Stimulated activated CD4-positive, alpha-beta T cell treated with anti-CD3 and anti-CD28 coated beads, Interleukin-12 subunit alpha, Interleukin-12 subunit beta, amount 100 ng/mL, for 4 hours (primary cell): ENCODE measurements around the gene CEBPA.

Experiments used
- DNase-seq: peaks from one replicate; pipeline ENCODE4 v3.0.0-alpha.2; 2020

The CEBPA gene

GRCh38 chr19:33270769-33271168 is 31.6 kb downstream of the CEBPA start:
- no peak for DNase-seq

GRCh38 chr19:33269016-33269415 is 33.3 kb downstream of the CEBPA start:
- DNase-seq, result no peak

- no peak for DNase-seq
These were observed 34.0 kb downstream of the CEBPA start for GRCh38 chr19:33268162-33268991.

- DNase-seq, result no peak
These were observed 34.6 kb downstream of the CEBPA start for GRCh38 chr19:33267706-33268105.

- DNase-seq, result no peak
These were observed 35.3 kb downstream of the CEBPA start for GRCh38 chr19:33266974-33267484.

- DNase-seq, result no peak
These were observed 37.4 kb downstream of the CEBPA start for GRCh38 chr19:33264881-33265445.

GRCh38 chr19:33263325-33264023 is 38.9 kb downstream of the CEBPA start:
- no peak for DNase-seq

GRCh38 chr19:33261511-33262189 is 40.7 kb downstream of the CEBPA start:
- no peak for DNase-seq

GRCh38 chr19:33260628-33261418 is 41.5 kb downstream of the CEBPA start:
- DNase-seq, result no peak

GRCh38 chr19:33259539-33259938 is 42.8 kb downstream of the CEBPA start:
- DNase-seq, result no peak

- DNase-seq, result no peak
These were observed 44.5 kb downstream of the CEBPA start for GRCh38 chr19:33257828-33258227.

- no peak for DNase-seq
These were observed 46.1 kb downstream of the CEBPA start for GRCh38 chr19:33256261-33256660.

- DNase-seq, result no peak
These were observed 46.6 kb downstream of the CEBPA start for GRCh38 chr19:33255781-33256180.

GRCh38 chr19:33254245-33254824 is 48.0 kb downstream of the CEBPA start:
- no peak for DNase-seq

GRCh38 chr19:33252971-33253370 is 49.4 kb downstream of the CEBPA start:
- no peak for DNase-seq

GRCh38 chr19:33252418-33252962 is 49.8 kb downstream of the CEBPA start:
- DNase-seq, result no peak

GRCh38 chr19:33251526-33252090 is 50.7 kb downstream of the CEBPA start:
- DNase-seq, result no peak

- DNase-seq, result no peak
These were observed 51.3 kb downstream of the CEBPA start for GRCh38 chr19:33251076-33251475.

- no peak for DNase-seq
These were observed 51.8 kb downstream of the CEBPA start for GRCh38 chr19:33250500-33250899.
